Mucosa of stomach (tissue), 1 donor: ENCODE data around the gene PHF20.
"Not testable (repeated sequence)": the region's sequence is repeated elsewhere in the genome, so short reads cannot be mapped to it uniquely, and the experiment has no call there.

Source experiments
- H3K27me3 ChIP-seq: one replicate; pipeline ENCODE4 v1.7.0; 2013; ENCODE audit warnings: mild to moderate bottlenecking, low read length; ENCODE audit not compliant: control insufficient read depth, insufficient read depth
- H3K36me3 ChIP-seq: one replicate; pipeline ENCODE4 v1.7.0; 2013; ENCODE audit warnings: low read length; ENCODE audit not compliant: control insufficient read depth, insufficient read depth
- H3K4me1 ChIP-seq: one replicate; pipeline ENCODE4 v1.7.0; 2013; ENCODE audit warnings: mild to moderate bottlenecking, low read length; ENCODE audit not compliant: control insufficient read depth, insufficient read depth
- H3K4me3 ChIP-seq: one replicate; pipeline ENCODE4 v1.7.0; 2013; ENCODE audit warnings: low read length
- H3K9ac ChIP-seq: one replicate; pipeline ENCODE4 v1.7.0; 2013; ENCODE audit warnings: mild to moderate bottlenecking, low read length, moderate library complexity
- H3K9me3 ChIP-seq: one replicate; pipeline ENCODE4 v1.7.0; 2013; ENCODE audit warnings: mild to moderate bottlenecking, low read length, moderate library complexity; ENCODE audit not compliant: control insufficient read depth
- donor health status: Pancreatic carcinoma.

PHF20 gene

DNA sequence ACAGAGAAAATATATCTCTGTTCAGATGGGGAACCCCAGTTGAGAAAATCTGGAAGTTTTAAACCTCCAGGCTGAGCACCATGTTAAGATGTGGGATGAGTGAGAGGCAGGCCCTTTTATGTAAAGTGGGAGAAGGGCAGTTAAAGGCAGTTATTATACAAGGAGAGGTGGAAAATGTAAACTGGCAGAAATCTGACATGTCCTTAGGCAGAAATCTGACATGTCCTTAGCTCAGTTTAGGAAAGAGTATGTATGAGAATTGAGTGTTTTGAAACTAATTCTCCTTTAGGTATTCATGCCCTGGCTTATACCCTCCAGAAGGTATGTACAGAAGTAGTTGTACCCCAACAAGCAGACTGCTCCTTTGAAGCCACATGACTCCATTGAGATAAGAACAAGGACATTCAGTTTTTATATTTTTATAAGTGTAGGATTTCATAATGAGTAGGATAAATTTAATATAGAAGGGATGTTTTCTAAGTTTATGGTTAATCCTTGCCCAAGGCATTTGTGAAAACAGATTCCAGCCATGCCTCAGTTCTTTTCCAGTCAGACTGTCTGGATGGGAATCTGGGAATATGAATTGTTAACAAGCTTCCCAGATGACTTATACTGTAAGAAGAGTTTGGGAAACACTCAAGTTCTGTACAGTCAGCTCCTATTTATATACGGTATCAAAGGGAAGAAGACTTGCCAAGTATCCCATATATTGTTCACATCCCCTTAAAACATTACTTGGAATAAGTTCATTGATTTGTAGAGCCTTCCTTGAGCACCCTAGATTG lies 94.8 kb downstream of the PHF20 start:
- no peaks in the 10 kb centered on the region for H3K36me3 ChIP-seq
- H3K9me3 ChIP-seq = no peaks in the 10 kb centered on the region
- H3K4me3 ChIP-seq = no peak overlapping the region
- H3K27me3 ChIP-seq = no peaks in the 10 kb centered on the region
- no peak overlapping the region for H3K9ac ChIP-seq
- H3K4me1 ChIP-seq = no peaks in the 10 kb centered on the region

DNA sequence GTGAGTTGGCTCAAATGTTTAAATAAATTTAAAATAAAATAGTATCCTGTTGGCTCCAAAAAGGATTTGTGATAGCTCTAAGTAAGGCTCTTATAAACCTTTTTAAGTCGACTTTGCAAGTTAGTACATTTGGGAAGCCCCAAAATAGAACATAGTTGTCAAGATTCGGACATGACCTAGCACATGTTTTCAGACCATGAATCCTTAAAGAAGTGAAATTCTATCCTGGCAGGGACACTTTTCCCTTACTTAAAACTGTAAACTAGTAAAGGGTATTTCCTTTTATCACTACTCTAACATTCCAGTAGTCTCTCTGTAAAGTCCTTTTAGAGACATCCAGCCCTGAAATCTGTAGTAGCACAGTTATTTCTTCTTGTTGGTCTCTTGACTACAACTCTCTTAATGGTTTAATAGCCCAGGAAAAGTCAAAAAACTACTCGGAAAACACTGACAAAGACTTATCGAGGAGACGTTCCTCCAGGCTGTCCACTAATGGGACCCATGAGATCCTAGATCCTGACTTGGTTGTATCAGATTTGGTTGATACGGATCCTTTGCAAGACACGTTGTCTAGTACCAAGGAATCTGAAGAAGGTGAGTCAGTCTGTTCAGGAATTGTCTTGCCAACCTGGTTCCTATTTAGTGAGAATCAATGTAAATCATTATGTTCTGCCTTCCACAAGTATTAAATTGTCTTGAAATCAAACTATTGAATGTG lies 98.9 kb downstream of the PHF20 start:
- Histone ChIP-seq H3K27me3 (no peaks in the 10 kb centered on the region), H3K4me1 (no peaks in the 10 kb centered on the region), H3K9me3 (no peaks in the 10 kb centered on the region), H3K4me3 (no peak overlapping the region), H3K9ac (no peak overlapping the region), H3K36me3 (no peaks in the 10 kb centered on the region)

DNA sequence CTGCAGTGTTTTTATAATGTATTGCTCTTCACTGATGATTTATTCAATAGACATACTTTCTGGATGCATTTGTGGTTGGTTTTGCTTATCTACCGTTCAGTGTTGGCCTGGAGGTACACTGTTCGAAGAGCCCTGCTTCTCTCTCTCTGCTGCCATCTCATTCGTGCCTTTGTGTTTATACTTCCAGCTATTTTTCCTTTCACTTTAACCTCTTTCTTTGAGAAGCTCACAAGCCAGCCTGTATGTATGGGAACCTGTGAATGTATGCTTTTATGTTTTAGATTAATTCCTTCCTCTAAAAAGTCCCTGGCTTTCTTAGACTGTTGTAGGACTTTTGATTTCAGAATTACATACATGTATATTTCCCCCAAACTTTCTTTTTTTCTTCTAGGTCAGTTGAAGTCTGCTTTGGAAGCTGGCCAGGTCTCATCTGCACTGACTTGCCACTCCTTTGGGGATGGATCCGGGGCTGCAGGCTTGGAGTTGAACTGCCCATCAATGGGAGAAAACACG lies 99.5 kb downstream of the PHF20 start:
- H3K27me3 ChIP-seq = no peaks in the 10 kb centered on the region
- no peaks in the 10 kb centered on the region for H3K36me3 ChIP-seq
- no peaks in the 10 kb centered on the region for H3K4me1 ChIP-seq
- H3K4me3 ChIP-seq = no peak overlapping the region
- H3K9me3 ChIP-seq = no peaks in the 10 kb centered on the region
- H3K9ac ChIP-seq = peak overlapping the region; percentile 28

DNA sequence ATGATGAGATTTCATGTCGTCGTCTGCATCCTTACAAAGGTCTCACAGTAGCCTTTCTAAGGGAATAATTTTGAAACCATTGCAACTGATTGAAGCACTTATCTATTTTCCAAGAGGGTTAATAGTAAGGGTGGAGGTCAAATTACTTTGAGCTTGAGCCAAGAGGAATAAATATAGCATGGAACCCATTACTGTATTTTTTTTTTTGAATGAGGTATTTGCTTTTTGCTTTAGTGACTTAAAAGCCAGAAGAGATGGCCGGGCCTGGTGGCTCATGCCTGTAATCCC lies 104.2 kb downstream of the PHF20 start:
- H3K9me3 ChIP-seq = no peaks in the 10 kb centered on the region

DNA sequence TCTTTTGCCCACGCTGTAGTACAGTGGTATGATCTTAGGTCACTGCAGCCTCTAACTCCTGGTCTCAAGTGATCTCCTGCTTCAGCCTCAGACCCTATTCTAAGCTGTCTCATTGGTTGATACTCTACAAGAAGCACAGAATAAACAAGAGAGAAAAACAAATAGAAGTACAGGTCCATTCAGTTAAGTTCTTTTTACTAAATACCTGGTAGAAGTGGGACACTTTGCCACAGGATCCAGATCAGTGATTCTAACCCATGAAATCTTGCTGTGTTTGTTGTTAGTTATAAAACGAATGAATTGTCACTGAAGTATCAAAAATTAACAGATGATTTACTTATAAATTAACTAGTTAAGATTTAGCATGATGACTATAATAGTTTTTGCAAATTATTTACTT lies 105.8 kb downstream of the PHF20 start:
- Histone ChIP-seq H3K27me3 (no peaks in the 10 kb centered on the region), H3K9ac (no peak overlapping the region), H3K4me3 (no peak overlapping the region), H3K36me3 (no peaks in the 10 kb centered on the region), H3K4me1 (no peaks in the 10 kb centered on the region), H3K9me3 (no peaks in the 10 kb centered on the region)

More for the DNA sequence above, 104.2 kb downstream of the PHF20 start:
- H3K36me3 ChIP-seq = no peaks in the 10 kb centered on the region
- H3K4me3 ChIP-seq = no peak overlapping the region
- H3K27me3 ChIP-seq = no peaks in the 10 kb centered on the region
- no peaks in the 10 kb centered on the region for H3K4me1 ChIP-seq
- no peak overlapping the region for H3K9ac ChIP-seq

DNA sequence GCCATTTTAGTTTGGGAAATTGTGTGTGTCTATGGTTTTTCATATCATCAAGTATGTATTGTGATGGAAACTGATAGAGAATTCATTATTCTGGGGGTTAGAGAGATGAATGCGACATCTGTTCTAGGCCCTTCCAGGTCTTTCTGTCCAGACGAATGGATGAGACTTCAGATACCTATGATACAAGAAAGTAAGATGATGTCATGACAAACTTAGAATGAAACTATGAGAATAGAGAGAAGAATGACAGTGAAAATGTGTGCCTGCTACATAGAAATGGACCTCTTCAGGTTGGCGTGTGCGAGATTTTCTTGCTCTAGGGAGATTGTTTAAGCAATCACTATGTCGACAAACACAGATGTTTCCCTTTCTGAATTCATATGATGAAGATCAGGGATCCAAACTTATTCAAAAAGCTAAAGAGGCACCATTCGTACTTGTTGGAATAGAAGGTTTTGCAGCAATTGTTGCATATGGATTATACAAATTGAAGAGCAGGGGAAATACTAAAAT lies 106.4 kb downstream of the PHF20 start:
- Histone ChIP-seq H3K36me3 (no peaks in the 10 kb centered on the region), H3K4me1 (no peaks in the 10 kb centered on the region), H3K9ac (no peak overlapping the region), H3K27me3 (no peaks in the 10 kb centered on the region), H3K9me3 (no peaks in the 10 kb centered on the region), H3K4me3 (no peak overlapping the region)

DNA sequence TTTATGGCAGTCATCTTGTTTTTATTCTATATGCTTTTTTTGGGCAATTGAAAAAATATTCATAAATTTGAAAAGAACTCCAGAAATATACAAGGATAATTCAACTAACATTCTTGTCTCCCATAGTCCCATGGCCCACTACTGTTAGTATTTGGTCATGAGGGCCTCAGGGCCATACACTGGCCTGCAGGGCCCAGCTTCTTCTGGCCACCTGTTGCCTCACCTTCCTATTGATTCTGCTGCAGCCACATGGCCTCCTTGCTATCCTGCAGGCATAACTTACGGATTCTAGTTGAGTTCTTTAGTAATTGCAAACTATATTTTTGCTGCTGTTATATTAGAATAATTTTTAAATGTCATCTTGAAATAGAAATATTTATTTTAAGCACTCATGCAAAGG lies 109.9 kb downstream of the PHF20 start:
- Histone ChIP-seq H3K27me3 (no peaks in the 10 kb centered on the region), H3K4me3 (no peak overlapping the region), H3K9me3 (no peaks in the 10 kb centered on the region), H3K9ac (no peak overlapping the region), H3K36me3 (no peaks in the 10 kb centered on the region), H3K4me1 (no peaks in the 10 kb centered on the region)

DNA sequence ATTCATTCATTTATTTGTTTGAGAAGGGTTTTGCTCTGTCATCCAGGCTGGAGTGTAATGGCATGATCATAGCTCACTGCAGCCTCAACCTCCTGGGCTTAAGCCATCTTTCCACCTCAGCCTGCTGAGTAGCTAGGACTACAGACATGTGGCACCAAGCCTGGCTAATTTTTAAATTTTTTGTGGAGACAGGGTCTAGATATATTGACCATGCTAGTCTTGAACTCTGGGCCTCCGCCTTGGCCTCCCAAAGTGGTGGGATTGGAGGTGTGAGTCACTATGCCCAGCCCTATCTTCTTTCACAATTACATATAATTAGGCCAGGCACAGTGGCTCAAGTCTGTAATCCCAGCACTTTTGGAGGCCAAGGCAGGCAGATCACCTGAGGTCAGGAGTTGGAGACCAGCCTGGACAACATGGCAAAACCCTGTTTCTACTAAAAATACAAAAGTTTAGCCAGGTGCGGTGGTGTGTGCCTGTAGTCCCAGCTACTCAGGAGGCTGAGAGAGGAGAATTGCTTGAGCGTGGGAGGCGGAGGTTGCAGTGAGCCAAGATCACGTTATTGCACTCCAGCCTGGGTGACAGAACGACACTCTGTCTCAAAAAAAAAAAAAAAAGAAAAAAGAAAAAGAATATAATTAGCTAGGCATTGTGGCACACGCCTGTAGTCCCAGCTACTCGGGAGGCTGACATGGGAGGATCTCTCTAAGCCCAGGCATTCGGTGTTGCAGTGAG lies 110.8 kb downstream of the PHF20 start:
- H3K27me3 ChIP-seq, H3K9ac ChIP-seq, H3K4me1 ChIP-seq, H3K9me3 ChIP-seq, H3K4me3 ChIP-seq, H3K36me3 ChIP-seq: not testable (repeated sequence)

DNA sequence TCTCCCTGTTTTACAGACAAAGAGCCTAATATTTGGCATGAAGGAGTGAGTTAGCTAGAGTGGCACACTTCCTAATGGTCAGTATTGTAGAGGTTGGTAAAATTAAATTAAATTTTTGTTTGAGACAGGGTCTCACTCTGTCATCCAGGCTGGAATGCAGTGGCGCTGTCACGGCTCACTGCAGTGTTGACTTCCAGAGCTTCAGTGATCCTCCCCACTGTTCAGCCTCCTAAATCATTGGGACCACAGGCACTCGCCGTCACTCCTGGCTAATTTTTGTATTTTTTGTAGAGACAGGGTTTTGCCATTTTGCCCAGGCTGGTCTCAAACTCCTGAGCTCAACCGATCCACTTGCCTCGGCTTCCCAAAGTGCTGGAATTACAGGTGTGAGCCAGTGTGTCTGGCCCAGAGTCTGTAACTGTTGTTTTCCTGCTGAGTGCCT lies 111.5 kb downstream of the PHF20 start:
- no peaks in the 10 kb centered on the region for H3K9me3 ChIP-seq
- H3K36me3 ChIP-seq = no peaks in the 10 kb centered on the region
- no peak overlapping the region for H3K9ac ChIP-seq
- no peaks in the 10 kb centered on the region for H3K27me3 ChIP-seq
- no peak overlapping the region for H3K4me3 ChIP-seq
- no peaks in the 10 kb centered on the region for H3K4me1 ChIP-seq

DNA sequence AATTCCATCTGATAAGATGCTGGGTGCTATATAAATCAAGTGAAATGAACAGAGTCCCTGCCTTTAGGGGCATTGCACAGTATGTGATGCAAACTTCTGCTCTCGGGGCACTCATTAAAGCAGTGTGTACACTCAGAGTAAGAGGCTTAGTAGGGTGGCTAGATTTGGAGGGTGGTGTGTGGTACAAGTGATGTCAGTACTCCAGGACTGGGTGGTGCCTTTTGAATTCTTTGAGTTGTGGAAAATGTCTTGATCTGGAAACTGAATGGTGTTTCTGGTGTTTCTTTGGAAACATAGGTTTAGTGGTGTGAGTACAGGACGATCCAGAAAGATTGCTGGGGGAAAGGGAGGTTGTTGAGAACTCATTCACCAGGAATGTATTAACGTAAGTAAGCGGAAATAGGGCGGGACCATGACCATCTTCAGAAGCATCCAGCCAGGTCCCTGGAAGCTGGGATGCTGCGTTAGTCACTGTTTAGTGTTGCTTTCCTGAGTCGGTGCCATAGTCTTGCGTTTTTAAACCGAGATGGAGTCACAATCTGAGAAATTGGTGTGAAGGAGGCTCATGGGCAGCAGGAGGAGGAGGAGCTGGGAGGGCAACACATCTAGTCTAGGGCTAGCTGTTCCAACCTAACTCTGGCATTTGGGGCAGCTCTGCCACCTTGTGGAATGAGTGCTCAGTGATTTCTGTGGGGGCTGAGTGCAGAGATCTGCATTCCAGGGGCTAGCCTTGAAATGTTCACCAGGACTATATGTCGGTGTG lies 112.1 kb downstream of the PHF20 start:
- no peak overlapping the region for H3K9ac ChIP-seq
- no peaks in the 10 kb centered on the region for H3K36me3 ChIP-seq
- H3K4me3 ChIP-seq = no peak overlapping the region

DNA sequence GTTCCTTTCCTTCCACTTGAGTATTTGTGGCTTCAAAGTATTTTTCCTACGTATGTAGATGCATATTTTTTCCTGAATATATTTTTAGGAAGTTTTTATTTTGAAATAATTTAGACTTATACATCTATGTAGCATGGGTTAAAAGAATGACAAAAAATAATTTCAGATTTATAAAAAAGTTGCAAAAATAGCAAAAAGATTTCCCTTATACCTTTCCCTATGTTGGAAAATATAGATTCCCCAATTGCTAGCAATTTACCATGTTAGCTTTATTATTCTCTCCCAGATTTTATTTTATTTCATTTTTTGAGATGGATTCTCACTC lies 112.7 kb downstream of the PHF20 start:
- no peaks in the 10 kb centered on the region for H3K4me1 ChIP-seq
- no peaks in the 10 kb centered on the region for H3K9me3 ChIP-seq
- no peak overlapping the region for H3K9ac ChIP-seq
- H3K4me3 ChIP-seq = no peak overlapping the region
- H3K36me3 ChIP-seq = no peaks in the 10 kb centered on the region
- no peaks in the 10 kb centered on the region for H3K27me3 ChIP-seq

More for the DNA sequence above, 112.1 kb downstream of the PHF20 start:
- H3K9me3 ChIP-seq = no peaks in the 10 kb centered on the region
- no peaks in the 10 kb centered on the region for H3K4me1 ChIP-seq
- no peaks in the 10 kb centered on the region for H3K27me3 ChIP-seq
